ENCODE results near the gene DGKG. TPM values are rescaled to one million over a fixed set of nuclear protein-coding genes. Genes with fewer than 3 reads are reported as not detected.

DGKG gene
- total RNA-seq, 2 experiments from 2014 or later = 0.20 to 0.66 TPM

DNA sequence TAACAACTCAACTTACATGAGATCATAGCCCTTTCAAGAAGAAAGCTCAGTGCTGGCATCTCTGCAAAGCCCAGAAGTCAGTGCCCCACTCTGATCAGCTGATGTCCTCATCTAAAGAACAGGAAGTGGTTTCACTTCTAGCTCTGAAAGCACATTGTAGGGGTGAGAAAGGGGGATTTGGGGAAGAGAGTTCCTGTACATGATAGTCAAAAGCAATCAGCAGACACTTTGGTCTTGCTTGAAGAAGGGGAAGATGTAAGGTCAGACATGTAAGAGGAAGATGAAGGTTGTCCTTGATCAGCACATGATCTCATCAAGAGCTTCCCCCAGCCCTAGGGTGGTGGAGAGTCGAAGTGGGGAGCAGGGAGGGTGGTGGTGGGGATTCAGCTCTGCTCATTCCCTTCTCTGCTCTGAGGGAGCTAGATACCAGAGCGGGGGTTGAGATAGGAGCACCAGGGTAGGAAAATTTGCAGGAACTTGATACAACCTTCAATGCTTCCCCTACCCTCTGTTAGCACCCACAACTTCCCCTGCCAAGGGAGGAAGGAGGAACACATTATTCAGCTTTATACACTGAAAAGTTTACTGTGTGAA lies 176.7 kb downstream of the DGKG start:
- Mint-ChIP-seq H3K9me3 (ENCODE audit: low read depth) (no peaks in the 10 kb centered on the region), H3K27me3 (peaks cover 28% of the 10 kb centered on the region), H3K4me1 (peaks cover 23% of the 10 kb centered on the region), H3K27ac (no peak overlapping the region), H3K36me3 (no peaks in the 10 kb centered on the region), H3K4me3 (no peak overlapping the region)
- peak; percentile 64 for ATAC-seq
- DNase-seq = peak; percentile 56
- CTCF ChIA-PET = interaction anchor here (1.2 to 1.3 kb wide), 3 partner anchors 22 to 57 kb away, joined by 3 read pairs; no protein-coding TSS in a partner anchor

DNA sequence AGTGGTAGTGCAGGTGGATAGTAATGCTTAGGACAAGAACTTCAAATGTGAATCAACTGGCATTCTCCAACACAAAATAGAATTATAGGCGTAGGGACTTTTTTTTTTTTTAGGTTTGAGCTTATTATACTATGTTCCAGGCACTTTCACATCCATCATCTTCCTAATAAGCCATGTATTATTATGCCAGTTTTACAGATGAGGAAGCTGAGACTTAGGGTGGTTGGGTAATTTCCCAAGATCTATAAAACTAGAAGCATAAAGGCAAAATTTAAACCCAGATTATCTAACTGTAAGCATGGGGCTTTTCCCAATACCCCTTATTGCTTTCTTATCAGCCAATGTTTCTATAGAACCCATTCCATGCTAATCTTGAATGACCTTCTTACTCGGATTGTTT lies 178.0 kb downstream of the DGKG start:
- Mint-ChIP-seq H3K27ac (no peak overlapping the region), H3K27me3 (peaks cover 23% of the 10 kb centered on the region), H3K36me3 (no peaks in the 10 kb centered on the region), H3K9me3 (ENCODE audit: low read depth) (no peaks in the 10 kb centered on the region), H3K4me1 (peaks cover 27% of the 10 kb centered on the region), H3K4me3 (no peak overlapping the region)
- DNase-seq = no peak
- CTCF ChIA-PET = interaction anchor here (1.2 kb wide), 1 partner anchor 23 kb away, joined by 3 read pairs; no protein-coding TSS in a partner anchor
- no peak for ATAC-seq

DNA sequence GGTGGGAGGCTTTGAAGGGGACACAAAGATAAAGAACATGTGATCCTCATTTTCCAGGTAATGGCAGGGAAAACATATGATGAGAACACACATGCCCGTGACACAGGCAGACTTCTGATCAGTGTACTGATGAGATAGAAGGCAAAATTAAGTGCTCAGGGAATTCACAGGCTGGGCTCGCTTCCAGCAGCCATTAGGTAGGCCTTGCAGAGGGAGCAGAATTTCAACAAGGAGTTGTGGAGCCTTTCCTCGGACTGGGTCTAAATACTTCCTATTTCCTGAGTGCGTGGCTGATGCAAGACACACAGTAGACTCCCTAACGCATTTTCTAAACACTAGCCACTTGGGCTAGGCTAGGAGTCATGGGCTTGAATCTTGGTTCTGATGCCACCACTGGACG lies 179.2 kb downstream of the DGKG start:
- Mint-ChIP-seq H3K27me3 (peaks cover 23% of the 10 kb centered on the region), H3K4me1 (peaks cover 27% of the 10 kb centered on the region), H3K36me3 (no peaks in the 10 kb centered on the region), H3K9me3 (ENCODE audit: low read depth) (no peaks in the 10 kb centered on the region), H3K27ac (no peak overlapping the region), H3K4me3 (no peak overlapping the region)
- CTCF ChIA-PET = no interaction called here
- DNase-seq = no peak
- no peak for ATAC-seq

DNA sequence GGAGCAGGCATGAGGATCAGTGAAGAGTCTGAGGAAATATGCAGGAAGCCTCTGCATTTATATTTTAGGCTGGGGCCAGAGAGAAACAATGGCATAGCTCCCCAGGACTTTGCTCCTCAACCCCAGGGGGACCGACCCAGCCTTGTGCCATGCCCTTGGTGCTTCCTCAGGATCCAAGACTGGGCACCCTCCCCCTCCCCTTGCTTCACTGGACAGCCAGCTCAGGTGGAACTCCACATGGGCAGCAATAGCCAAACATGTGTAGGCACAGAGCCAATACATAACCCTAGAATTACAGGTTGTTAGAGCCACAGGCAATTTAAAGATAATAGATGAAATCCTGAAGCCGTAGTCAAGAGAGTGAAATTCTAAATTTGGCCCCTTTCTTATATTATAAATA lies 180.1 kb downstream of the DGKG start:
- H3K36me3 Mint-ChIP-seq = no peaks in the 10 kb centered on the region
- ATAC-seq = no peak
- no peaks in the 10 kb centered on the region for H3K9me3 Mint-ChIP-seq (ENCODE audit: low read depth)
- no peak for DNase-seq
- H3K27me3 Mint-ChIP-seq = peaks cover 16% of the 10 kb centered on the region
- CTCF ChIA-PET = no interaction called here
- H3K4me3 Mint-ChIP-seq = no peak overlapping the region
- H3K4me1 Mint-ChIP-seq = peaks cover 27% of the 10 kb centered on the region
- H3K27ac Mint-ChIP-seq = no peak overlapping the region

DNA sequence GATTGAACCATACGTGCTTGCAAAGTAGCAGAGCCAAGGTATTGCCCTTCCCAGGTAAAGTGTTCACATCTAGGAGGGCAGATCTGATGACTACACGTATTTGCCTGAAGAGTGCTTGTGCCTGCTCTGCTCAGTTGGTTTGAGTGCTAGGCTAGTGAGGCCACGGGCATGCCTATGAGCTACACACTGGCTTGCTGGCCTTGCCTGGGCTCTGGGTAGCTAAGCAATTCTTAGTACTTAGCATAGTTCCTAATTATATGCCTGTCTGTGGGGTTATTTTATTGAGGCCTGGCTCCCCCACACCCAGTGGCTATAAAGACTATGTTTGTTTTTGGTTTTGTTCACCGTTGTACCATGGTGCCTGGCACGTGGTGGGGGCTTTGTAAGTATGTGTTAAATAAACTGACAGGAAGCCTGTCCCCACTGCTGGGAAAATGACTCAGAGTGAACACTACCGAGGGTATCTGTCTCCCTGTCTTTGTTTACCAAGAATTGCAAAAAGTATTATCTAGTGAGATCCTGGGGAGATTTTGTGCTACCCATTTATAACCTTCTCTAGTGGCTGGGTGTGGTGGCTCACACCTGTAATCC lies 181.0 kb downstream of the DGKG start:
- Mint-ChIP-seq H3K27me3 (peaks cover 9% of the 10 kb centered on the region), H3K36me3 (no peaks in the 10 kb centered on the region), H3K9me3 (ENCODE audit: low read depth) (no peaks in the 10 kb centered on the region), H3K4me3 (no peak overlapping the region), H3K27ac (no peak overlapping the region), H3K4me1 (peaks cover 25% of the 10 kb centered on the region)
- CTCF ChIA-PET = no interaction called here
- ATAC-seq (no peak), DNase-seq (no peak)

DNA sequence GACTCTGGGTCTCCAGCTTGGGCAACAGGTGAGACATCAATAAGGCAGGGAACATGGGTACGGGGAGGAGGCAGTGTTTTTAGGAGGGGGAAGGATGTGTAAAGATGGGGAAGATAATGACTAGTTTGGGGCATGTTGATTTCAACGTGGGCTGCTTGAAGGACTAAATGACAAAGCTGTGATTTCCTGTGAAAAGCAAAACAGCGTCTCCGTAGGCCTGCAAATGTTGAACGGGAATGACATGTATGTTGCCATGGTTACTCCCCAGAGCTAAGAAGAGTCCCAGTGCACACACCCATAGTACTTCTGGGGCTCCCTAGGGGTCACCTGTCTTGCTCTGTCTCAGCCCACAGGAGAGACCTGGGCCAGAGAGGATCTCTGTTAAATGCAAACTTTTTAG lies 181.9 kb downstream of the DGKG start:
- H3K9me3 Mint-ChIP-seq (ENCODE audit: low read depth) = no peaks in the 10 kb centered on the region
- H3K4me1 Mint-ChIP-seq = peaks cover 21% of the 10 kb centered on the region
- no peak overlapping the region for H3K27ac Mint-ChIP-seq
- no peak overlapping the region for H3K4me3 Mint-ChIP-seq
- CTCF ChIA-PET = no interaction called here
- no peaks in the 10 kb centered on the region for H3K36me3 Mint-ChIP-seq
- no peak for ATAC-seq
- peaks cover 12% of the 10 kb centered on the region for H3K27me3 Mint-ChIP-seq
- DNase-seq = no peak

DNA sequence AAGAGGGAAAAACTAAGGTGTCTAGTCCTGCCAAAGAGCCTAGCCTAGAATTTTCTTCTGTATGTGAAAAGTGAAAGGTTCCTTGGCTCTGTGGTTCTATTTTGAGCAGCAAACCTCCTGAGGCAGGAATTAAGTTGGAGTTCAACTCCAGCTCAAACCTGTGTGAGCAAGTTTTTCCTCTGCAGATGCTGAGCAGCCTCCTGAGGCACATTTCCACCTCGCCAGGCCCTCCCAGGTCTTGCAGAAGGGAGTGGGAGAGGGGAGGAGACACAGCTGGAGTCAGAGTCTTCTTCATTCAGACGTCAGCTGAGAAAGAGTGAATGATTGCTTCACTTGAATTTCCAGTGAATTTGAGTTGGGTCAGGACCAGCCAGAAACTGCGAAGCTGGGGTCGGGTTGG lies 183.6 kb downstream of the DGKG start:
- DNase-seq (no peak), ATAC-seq (no peak)
- peaks cover 14% of the 10 kb centered on the region for H3K4me1 Mint-ChIP-seq
- CTCF ChIA-PET = no interaction called here
- no peak overlapping the region for H3K4me3 Mint-ChIP-seq
- H3K27ac Mint-ChIP-seq = no peak overlapping the region
- no peaks in the 10 kb centered on the region for H3K36me3 Mint-ChIP-seq
- H3K27me3 Mint-ChIP-seq = peaks cover 14% of the 10 kb centered on the region
- no peaks in the 10 kb centered on the region for H3K9me3 Mint-ChIP-seq (ENCODE audit: low read depth)

DNA sequence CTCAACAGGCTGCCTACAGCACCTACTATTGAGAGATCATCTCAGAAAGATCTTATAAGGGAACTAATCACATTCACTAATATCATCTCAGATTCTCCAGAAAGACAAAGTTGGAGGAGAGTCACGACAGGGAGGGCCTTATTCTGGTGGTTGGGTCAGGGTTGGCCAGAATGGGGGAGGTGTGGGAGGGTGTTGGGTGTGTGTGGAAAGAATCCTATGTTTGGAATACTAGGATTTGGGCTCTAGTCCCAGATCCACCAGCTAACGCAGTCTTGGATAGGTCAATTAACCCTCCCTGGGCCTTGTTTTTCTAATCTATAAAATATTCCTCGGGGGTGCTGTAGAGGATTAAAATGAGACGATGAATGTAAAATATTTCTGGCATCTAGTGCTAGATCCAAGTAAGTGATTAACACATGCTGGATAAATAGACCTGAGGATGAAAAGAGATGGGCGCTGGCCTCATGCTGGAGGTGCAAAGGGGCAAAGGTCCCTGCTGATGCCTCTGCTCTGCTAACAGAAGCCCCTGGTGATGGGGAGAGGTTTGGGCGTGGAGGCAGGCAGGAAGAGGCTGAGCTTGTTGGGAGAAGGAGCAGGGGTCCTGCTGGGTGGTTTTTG lies 185.6 kb downstream of the DGKG start:
- Mint-ChIP-seq H3K27ac (no peak overlapping the region), H3K4me1 (peaks cover 14% of the 10 kb centered on the region), H3K27me3 (peaks cover 6% of the 10 kb centered on the region), H3K36me3 (no peaks in the 10 kb centered on the region), H3K4me3 (no peak overlapping the region), H3K9me3 (ENCODE audit: low read depth) (no peaks in the 10 kb centered on the region)
- CTCF ChIA-PET = no interaction called here
- DNase-seq (no peak), ATAC-seq (no peak)

DNA sequence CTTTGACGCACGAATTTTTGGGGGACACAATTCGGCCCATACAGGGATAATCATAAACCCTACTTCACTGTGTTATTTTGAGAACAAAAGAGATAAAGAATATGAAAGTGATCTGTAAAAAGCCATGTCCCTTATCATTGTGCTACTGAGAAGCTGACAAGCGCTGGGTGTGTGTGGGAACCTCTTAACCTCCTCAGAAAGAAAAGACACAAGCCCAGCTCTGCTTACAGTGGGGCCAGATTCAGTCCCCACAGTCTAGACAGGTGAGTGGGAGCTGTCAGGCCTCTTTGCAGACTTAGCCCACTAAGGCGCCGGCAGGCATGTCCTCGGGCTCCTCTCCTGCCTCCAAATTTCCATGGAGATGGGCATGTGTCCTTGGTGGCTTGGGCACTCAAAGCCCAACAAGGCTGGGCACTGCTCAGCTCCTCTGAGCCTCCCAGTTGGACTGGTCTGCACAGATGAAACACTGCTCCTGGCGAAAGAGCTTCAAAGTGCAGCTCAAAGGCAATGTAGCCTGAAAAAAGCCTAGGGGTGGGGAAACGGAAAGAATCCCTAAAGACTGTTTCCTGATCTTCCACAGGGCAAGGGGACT lies 188.7 kb downstream of the DGKG start:
- H3K4me3 Mint-ChIP-seq = no peak overlapping the region
- H3K36me3 Mint-ChIP-seq = no peaks in the 10 kb centered on the region
- DNase-seq (no peak), ATAC-seq (no peak)
- no peaks in the 10 kb centered on the region for H3K9me3 Mint-ChIP-seq (ENCODE audit: low read depth)
- H3K27ac Mint-ChIP-seq = no peak overlapping the region
- CTCF ChIA-PET = no interaction called here
- no peaks in the 10 kb centered on the region for H3K4me1 Mint-ChIP-seq
- H3K27me3 Mint-ChIP-seq = peaks cover 9% of the 10 kb centered on the region

DNA sequence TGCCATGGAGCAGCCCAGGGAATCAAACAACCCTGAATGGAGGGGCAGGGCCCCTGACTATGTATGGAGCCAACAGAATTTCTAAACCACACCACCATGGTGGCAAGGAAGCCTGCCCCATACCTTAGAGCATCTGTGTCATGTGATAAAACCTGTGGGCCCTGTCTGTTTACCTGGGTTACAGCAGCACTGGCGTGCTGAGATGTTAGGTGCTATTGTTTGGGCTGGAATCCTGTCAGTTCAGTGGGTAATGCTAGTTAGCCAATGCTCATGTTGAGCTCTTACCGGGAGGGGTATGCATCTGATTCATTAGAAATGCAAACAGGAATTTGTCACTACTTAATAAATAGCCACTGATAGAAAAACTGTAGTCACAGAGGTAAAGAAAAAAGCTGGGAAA lies 189.7 kb downstream of the DGKG start:
- Mint-ChIP-seq H3K4me3 (no peak overlapping the region), H3K9me3 (ENCODE audit: low read depth) (no peaks in the 10 kb centered on the region), H3K27ac (no peak overlapping the region), H3K4me1 (no peaks in the 10 kb centered on the region), H3K36me3 (no peaks in the 10 kb centered on the region), H3K27me3 (peaks cover 15% of the 10 kb centered on the region)
- ATAC-seq (no peak), DNase-seq (no peak)
- CTCF ChIA-PET = no interaction called here

DNA sequence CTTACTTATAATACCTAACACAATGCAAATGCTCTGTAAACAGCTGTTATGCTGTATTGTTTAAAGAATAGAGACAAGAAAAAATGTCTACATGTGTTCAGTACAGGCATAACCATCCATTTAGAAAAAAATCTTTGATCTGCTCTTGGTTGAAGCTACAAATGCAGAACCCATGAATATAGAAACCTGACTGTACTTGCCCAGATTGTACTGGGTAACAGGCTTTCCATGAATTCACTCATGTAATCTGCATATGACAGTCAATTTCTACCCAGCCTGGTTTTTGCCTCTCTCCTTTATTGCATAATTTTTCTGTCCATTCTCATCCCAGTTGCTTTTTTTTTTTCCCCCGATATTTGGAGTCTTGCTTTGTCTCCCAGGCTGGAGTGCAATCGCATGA lies 190.5 kb downstream of the DGKG start:
- no peaks in the 10 kb centered on the region for H3K36me3 Mint-ChIP-seq
- DNase-seq = no peak
- H3K4me3 Mint-ChIP-seq = no peak overlapping the region
- no peaks in the 10 kb centered on the region for H3K4me1 Mint-ChIP-seq
- no peak for ATAC-seq
- no peaks in the 10 kb centered on the region for H3K9me3 Mint-ChIP-seq (ENCODE audit: low read depth)
- no peak overlapping the region for H3K27ac Mint-ChIP-seq
- peaks cover 21% of the 10 kb centered on the region for H3K27me3 Mint-ChIP-seq
- CTCF ChIA-PET = no interaction called here

DNA sequence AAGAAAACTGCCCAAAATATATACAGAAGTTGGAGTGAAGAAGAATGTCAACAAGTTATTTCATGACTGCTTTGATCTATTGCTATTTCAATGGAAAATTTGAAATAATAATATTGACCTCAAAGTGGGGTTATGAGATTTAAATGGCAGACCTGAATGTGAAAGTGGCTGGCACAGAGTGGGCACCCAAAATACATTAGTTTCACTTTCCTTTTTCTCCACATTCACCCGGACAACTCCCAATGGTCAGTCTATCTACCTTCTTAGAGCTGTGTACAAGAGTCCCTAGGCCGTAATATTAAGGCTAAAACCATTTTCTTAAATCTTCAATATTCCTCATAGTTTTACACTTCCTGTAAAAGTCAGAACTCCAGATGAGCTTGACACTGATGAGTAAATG lies 191.5 kb downstream of the DGKG start:
- Mint-ChIP-seq H3K36me3 (no peaks in the 10 kb centered on the region), H3K9me3 (ENCODE audit: low read depth) (no peaks in the 10 kb centered on the region), H3K4me1 (no peaks in the 10 kb centered on the region), H3K4me3 (no peak overlapping the region), H3K27ac (no peak overlapping the region), H3K27me3 (peaks cover 26% of the 10 kb centered on the region)
- ATAC-seq (no peak), DNase-seq (no peak)
- CTCF ChIA-PET = no interaction called here

DNA sequence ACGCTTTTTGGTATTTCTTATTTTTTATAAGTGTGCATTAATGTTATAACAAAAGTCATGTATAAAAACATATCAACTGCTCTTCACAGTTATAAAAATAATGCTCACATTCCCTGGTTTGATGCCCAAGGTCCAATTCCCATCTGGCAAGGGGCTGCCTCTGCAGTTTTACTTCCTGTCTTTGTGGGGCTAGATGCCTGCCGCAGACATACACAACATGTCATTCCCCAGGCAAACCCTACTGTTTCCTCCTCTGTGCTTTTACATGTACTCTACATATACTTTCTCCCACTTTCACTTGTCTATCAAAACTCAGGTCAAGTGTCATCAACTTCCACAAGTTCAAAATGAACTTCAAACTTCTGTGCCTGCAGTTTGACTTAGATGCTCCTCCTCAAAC lies 192.7 kb downstream of the DGKG start:
- peaks cover 31% of the 10 kb centered on the region for H3K27me3 Mint-ChIP-seq
- ATAC-seq (no peak), DNase-seq (no peak)
- no peaks in the 10 kb centered on the region for H3K36me3 Mint-ChIP-seq
- H3K27ac Mint-ChIP-seq = no peak overlapping the region
- H3K4me1 Mint-ChIP-seq = no peaks in the 10 kb centered on the region
- CTCF ChIA-PET = no interaction called here
- H3K4me3 Mint-ChIP-seq = no peak overlapping the region
- H3K9me3 Mint-ChIP-seq (ENCODE audit: low read depth) = no peaks in the 10 kb centered on the region

DNA sequence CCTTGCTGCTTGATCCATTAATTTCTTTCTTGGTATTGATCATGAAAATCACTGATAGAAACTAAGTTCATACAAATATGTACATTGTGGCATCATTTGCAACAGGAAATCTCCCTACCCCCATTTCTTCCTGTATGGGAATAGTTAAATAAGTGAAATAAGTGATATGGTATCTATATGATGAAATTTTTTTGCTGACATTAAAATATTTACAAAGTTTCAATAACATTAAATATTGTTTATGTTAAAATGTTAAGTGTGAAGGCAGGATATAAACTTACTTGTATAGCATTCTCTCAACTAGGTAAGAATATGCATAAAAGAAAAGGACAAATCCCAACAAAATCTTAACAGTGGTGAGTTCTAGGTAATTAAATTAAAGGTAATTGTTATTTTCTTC lies 193.1 kb downstream of the DGKG start:
- Mint-ChIP-seq H3K9me3 (ENCODE audit: low read depth) (no peaks in the 10 kb centered on the region), H3K4me1 (no peaks in the 10 kb centered on the region), H3K27me3 (peaks cover 34% of the 10 kb centered on the region), H3K4me3 (no peak overlapping the region), H3K36me3 (no peaks in the 10 kb centered on the region), H3K27ac (no peak overlapping the region)
- CTCF ChIA-PET = no interaction called here
- no peak for ATAC-seq
- no peak for DNase-seq
